Sciatic nerve (tissue), 2 donors: ENCODE data around the gene NSRP1. TPM values are rescaled to one million over a fixed set of nuclear protein-coding genes. Genes with fewer than 3 reads are reported as not detected.
"Not testable (repeated sequence)": the region's sequence is repeated elsewhere in the genome, so short reads cannot be mapped to it uniquely, and the experiment has no call there.

ENCODE experiments used
- ATAC-seq: fragments of 200-7000 bp; cut with Tn5 transposase; one replicate; pipeline ENCODE4 v1.9.1; 2020; ENCODE audit warnings: mild to moderate bottlenecking, moderate library complexity
- DNase-seq: peaks from one replicate; pipeline ENCODE4 v3.0.0-alpha.2; 2020; ENCODE audit warnings: low spot score
- intact Hi-C: fragments of 100-400 bp; cut with DNase I; formaldehyde crosslinking; loops from one replicate; pipeline ENCODE4 v1.14.2; 2022
- total RNA-seq: library from RNA; stranded (reverse); fragmentation: NEBNext Ultra II Directional; extraction: Animal tissue kit (Norgen Biotek cat#: 25700); gene quantifications from one replicate; pipeline ENCODE4 v1.2.1, GENCODE V29; 2021
- donor health status: DM: no; HTN: no; CAD: no.
- donor health status: DM: no; HTN: no; CAD: no.

The NSRP1 gene
- total RNA-seq, 1 donor from 2014 or later = 53.4 TPM

- DNase-seq (no peak), ATAC-seq (no peak)
- intact Hi-C loops = no loop called here
Observed at GRCh38 chr17:30170415-30170987, 53.9 kb downstream of the NSRP1 start.

GRCh38 chr17:30172560-30172959 lies 55.9 kb downstream of the NSRP1 start:
- DNase-seq (no peak), ATAC-seq (no peak)
- intact Hi-C loops = no loop called here

- DNase-seq (no peak), ATAC-seq (no peak)
- intact Hi-C loops = no loop called here
Observed at GRCh38 chr17:30173649-30174048, 57.0 kb downstream of the NSRP1 start.

GRCh38 chr17:30174556-30174955 lies 57.9 kb downstream of the NSRP1 start:
- intact Hi-C loops = no loop called here
- ATAC-seq (no peak), DNase-seq (no peak)

- ATAC-seq (no peak), DNase-seq (no peak)
- intact Hi-C loops = no loop called here
Observed at GRCh38 chr17:30176855-30177254, 60.2 kb downstream of the NSRP1 start.

GRCh38 chr17:30186761-30187160 lies 70.1 kb downstream of the NSRP1 start:
- intact Hi-C loops = no loop called here
- DNase-seq = no peak
- ATAC-seq = no peak

GRCh38 chr17:30187573-30187972 lies 71.0 kb downstream of the NSRP1 start:
- DNase-seq (no peak), ATAC-seq (no peak)
- intact Hi-C loops = no loop called here

- ATAC-seq = no peak
- no peak for DNase-seq
- intact Hi-C loops = no loop called here
Observed at GRCh38 chr17:30188211-30188939, 71.8 kb downstream of the NSRP1 start.

- intact Hi-C loops = no loop called here
- no peak for DNase-seq
- ATAC-seq = no peak
Observed at GRCh38 chr17:30191072-30191471, 74.5 kb downstream of the NSRP1 start.

- intact Hi-C loops = no loop called here
- DNase-seq (no peak), ATAC-seq (no peak)
Observed at GRCh38 chr17:30196504-30196903, 79.9 kb downstream of the NSRP1 start.

- intact Hi-C loops = no loop called here
- ATAC-seq (no peak), DNase-seq (no peak)
Observed at GRCh38 chr17:30197416-30197815, 80.8 kb downstream of the NSRP1 start.

- no peak for ATAC-seq
- intact Hi-C loops = no loop called here
Observed at GRCh38 chr17:30199600-30199999, 83.0 kb downstream of the NSRP1 start.

GRCh38 chr17:30200106-30200505 lies 83.5 kb downstream of the NSRP1 start:
- ATAC-seq (no peak), DNase-seq (no peak)
- intact Hi-C loops = no loop called here

More at GRCh38 chr17:30199600-30199999, 83.0 kb downstream of the NSRP1 start:
- no peak for DNase-seq

GRCh38 chr17:30200656-30201055 lies 84.0 kb downstream of the NSRP1 start:
- ATAC-seq, intact Hi-C loops, DNase-seq: not testable (repeated sequence)

- no peak for ATAC-seq
- no peak for DNase-seq
- intact Hi-C loops = no loop called here
Observed at GRCh38 chr17:30203471-30203981, 86.9 kb downstream of the NSRP1 start.

- DNase-seq (no peak), ATAC-seq (no peak)
- intact Hi-C loops = no loop called here
Observed at GRCh38 chr17:30207655-30208054, 91.0 kb downstream of the NSRP1 start.

GRCh38 chr17:30208214-30208613 lies 91.6 kb downstream of the NSRP1 start:
- ATAC-seq = no peak
- no peak for DNase-seq
- intact Hi-C loops = no loop called here

GRCh38 chr17:30209930-30210329 lies 93.3 kb downstream of the NSRP1 start:
- intact Hi-C loops = no loop called here
- ATAC-seq = no peak
- no peak for DNase-seq

GRCh38 chr17:30210366-30210765 lies 93.8 kb downstream of the NSRP1 start:
- intact Hi-C loops = no loop called here
- DNase-seq (no peak), ATAC-seq (no peak)

GRCh38 chr17:30210901-30211300 lies 94.3 kb downstream of the NSRP1 start:
- intact Hi-C loops = no loop called here
- DNase-seq = no peak

GRCh38 chr17:30211371-30211770 lies 94.8 kb downstream of the NSRP1 start:
- DNase-seq (no peak), ATAC-seq (no peak)
- intact Hi-C loops = no loop called here

More at GRCh38 chr17:30210901-30211300, 94.3 kb downstream of the NSRP1 start:
- ATAC-seq = no peak
